Measurements from ENCODE around the gene HOXD10.

- no peak for TF ChIP-seq TCF7L2 (IDR thresholded peaks at IDR 0.05; ENCODE audit: low read depth, low read length)
- no peak for TF ChIP-seq POLR2AphosphoS5 (IDR thresholded peaks at IDR 0.05; ENCODE audit: low read depth, low read length)
- TF ChIP-seq CTCF (IDR thresholded peaks at IDR 0.05), result no peak
- TF ChIP-seq REST (IDR thresholded peaks at IDR 0.05; ENCODE audit: insufficient read depth in 1 of 2, low read depth in 2 of 2, low read length in 1 of 2), result no peak
- TF ChIP-seq SIN3A (IDR thresholded peaks at IDR 0.05; ENCODE audit: borderline replicate concordance, insufficient read depth, low read depth, low read length), result no peak
Observed at GRCh38 chr2:176096243-176096985, 20.2 kb upstream of the HOXD10 start.

All from Panc1 (cell line).